A673 (cell line): ENCODE results near the gene PUS3. TPM values are rescaled to one million over a fixed set of nuclear protein-coding genes. Genes with fewer than 3 reads are reported as not detected.

Experiments used
- Bru-seq: library from RNA; stranded (reverse); fragments of 400-500 nt; gene quantifications from one replicate; lab custom pipeline; 2021; lab: Mats Ljungman, UMichigan
- BruChase-seq, 2 experiments: library from RNA; stranded (reverse); fragments of 400-500 nt; gene quantifications; one replicate each; lab custom pipeline; 2021; lab: Mats Ljungman, UMichigan
- BruUV-seq: library from RNA; stranded (reverse); fragments of 400-500 nt; replicated peaks from 2 replicates; lab custom pipeline; 2021; lab: Mats Ljungman, UMichigan
- CTCF ChIA-PET: fragments of 300-600 bp; sonication (Branson Sonifier 250); formaldehyde crosslinking; loops from one replicate; lab custom pipeline; 2022; ENCODE audit warnings: antibody characterized with exemption; lab: Charles Lee
- POLR2A ChIA-PET: fragments of 300-600 bp; sonication (Branson Sonifier 250); formaldehyde crosslinking; loops from one replicate; lab custom pipeline; 2022; ENCODE audit warnings: antibody characterized with exemption; ENCODE audit not compliant: low non-redundant PET; lab: Charles Lee
- DNase-seq: peaks from one replicate; pipeline ENCODE4 v3.0.0-alpha.2; 2015; ENCODE audit warnings: low spot score
- H3K27ac ChIP-seq: fragments of 200-600 bp; sonication (generic); 2 replicates; pipeline ENCODE4 v1.5.1; 2016; ENCODE audit warnings: mixed run types, low read depth, mild to moderate bottlenecking, mixed read lengths, antibody characterized with exemption, low read length; ENCODE audit not compliant: poor library complexity, severe bottlenecking
- H3K27me3 ChIP-seq: fragments of 200-600 bp; sonication (generic); replicated peaks from 2 replicates; pipeline ENCODE4 v1.6.1; 2017; ENCODE audit warnings: mixed run types, low read depth, mild to moderate bottlenecking, mixed read lengths, antibody characterized with exemption, low read length; ENCODE audit not compliant: insufficient read depth, poor library complexity
- H3K36me3 ChIP-seq: fragments of 200-600 bp; sonication (generic); 2 replicates; pipeline ENCODE4 v1.6.1; 2016; ENCODE audit warnings: mixed run types, mild to moderate bottlenecking, mixed read lengths, antibody characterized with exemption, low read length; ENCODE audit not compliant: insufficient read depth, poor library complexity, severe bottlenecking
- H3K4me1 ChIP-seq: fragments of 200-600 bp; sonication (generic); 2 replicates; pipeline ENCODE4 v1.6.1; 2017; ENCODE audit warnings: mixed run types, mild to moderate bottlenecking, mixed read lengths, antibody characterized with exemption, low read length; ENCODE audit not compliant: insufficient read depth, poor library complexity, severe bottlenecking
- H3K4me3 ChIP-seq: fragments of 200-600 bp; sonication (generic); 2 replicates; pipeline ENCODE4 v1.5.1; 2016; ENCODE audit warnings: low read depth, mixed run types, mild to moderate bottlenecking, mixed read lengths, low read length; ENCODE audit not compliant: poor library complexity, severe bottlenecking
- H3K9me3 ChIP-seq: fragments of 200-600 bp; sonication (generic); 2 replicates; pipeline ENCODE4 v1.6.1; 2016; ENCODE audit warnings: mixed run types, low read depth, mild to moderate bottlenecking, mixed read lengths, antibody characterized with exemption, low read length; ENCODE audit not compliant: poor library complexity, severe bottlenecking
- EZH2 ChIP-seq: fragments of 200-600 bp; sonication (generic); IDR thresholded peaks from 2 replicates; pipeline ENCODE4 v1.6.1; 2017; ENCODE audit warnings: borderline replicate concordance, low read depth, mild to moderate bottlenecking, mixed read lengths, antibody characterized with exemption, low read length; ENCODE audit not compliant: poor library complexity, severe bottlenecking
- intact Hi-C: fragments of 100-400 bp; cut with micrococcal nuclease; formaldehyde crosslinking; loops from one replicate; pipeline ENCODE4 v1.10.0; 2022; ENCODE audit not compliant: unreplicated experiment
- long read RNA-seq: library from polyadenylated mRNA; stranded (forward); transcript quantifications from one replicate; pipeline ENCODE4 v2.0.0, GENCODE V29; 2022
- total RNA-seq: library from RNA; stranded (reverse); gene quantifications from 2 replicates; pipeline ENCODE4 v1.2.3, GENCODE V29; 2021
- TF ChIP-seq, protein P1 (sequence below): fragments of 300-800, 200-600 bp; sonication (generic); conservative IDR thresholded peaks from 2 replicates; pipeline ENCODE4 v1.5.1; 2017; ENCODE audit warnings: low read depth, mild to moderate bottlenecking, antibody characterized with exemption, low read length, moderate library complexity, mixed read lengths

Gene PUS3, protein sequence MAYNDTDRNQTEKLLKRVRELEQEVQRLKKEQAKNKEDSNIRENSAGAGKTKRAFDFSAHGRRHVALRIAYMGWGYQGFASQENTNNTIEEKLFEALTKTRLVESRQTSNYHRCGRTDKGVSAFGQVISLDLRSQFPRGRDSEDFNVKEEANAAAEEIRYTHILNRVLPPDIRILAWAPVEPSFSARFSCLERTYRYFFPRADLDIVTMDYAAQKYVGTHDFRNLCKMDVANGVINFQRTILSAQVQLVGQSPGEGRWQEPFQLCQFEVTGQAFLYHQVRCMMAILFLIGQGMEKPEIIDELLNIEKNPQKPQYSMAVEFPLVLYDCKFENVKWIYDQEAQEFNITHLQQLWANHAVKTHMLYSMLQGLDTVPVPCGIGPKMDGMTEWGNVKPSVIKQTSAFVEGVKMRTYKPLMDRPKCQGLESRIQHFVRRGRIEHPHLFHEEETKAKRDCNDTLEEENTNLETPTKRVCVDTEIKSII
- total RNA-seq (18.7 and 20.9 TPM in 2 replicates), Bru-seq, nascent RNA (percentile 83 among the genes with signal in this experiment), BruChase-seq, experiment 1, labeled RNA remaining after a 2-hour chase (percentile 78 among the genes with signal in this experiment), BruChase-seq, experiment 2, labeled RNA remaining after a 6-hour chase (percentile 59 among the genes with signal in this experiment)
- long read RNA-seq, transcript PUS3-201 (4 exons, 1,843 nt) = major isoform, 17 of 29 reads
- long read RNA-seq, partial matches to known transcripts = 3 of 29 reads
- long read RNA-seq, other reads (novel, unspliced or antisense) = 5 of 29 reads

DNA sequence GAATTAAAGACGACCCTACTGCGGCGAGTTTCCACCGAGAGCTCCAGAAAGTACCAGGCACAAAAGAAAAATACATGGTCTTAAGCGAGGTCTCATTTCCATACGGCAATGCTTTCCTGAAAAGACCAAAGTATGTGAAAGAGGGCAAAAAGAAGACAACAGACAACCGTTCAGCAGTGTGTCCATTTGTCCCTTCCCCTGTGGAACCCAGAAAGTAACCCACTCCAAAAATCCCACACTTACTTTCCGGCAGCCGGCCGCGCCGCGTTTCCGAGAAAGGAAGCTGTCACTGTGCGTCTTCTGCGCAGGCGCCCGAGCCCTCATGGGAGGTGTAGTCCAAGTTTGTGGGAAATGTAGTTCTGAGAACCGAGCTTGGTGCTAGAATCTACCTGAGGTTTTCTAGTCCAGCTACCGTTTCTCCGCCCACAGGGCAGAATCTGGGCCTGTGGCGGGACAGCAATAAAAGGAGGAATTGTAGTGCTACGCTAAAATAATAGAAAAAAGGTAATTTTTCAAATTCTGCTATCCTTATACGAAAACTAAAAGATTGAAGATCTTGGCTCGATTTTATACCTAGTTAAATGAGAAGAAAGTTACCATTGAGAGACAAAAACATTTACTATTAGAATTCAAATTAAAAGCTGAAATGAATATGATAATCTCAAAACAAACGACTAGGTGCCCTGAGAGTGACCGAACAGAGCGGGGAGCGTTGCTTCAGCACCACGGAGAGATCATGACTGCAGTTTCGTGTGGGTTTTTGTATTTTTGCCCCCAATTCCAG lies at the start of gene PUS3:
PUS3 (minus strand) TSS at position 280 of the 784 bp plus-strand sequence. CDS start 6,922 bp downstream, outside the sequence.
- TF ChIP-seq, protein P1, sequence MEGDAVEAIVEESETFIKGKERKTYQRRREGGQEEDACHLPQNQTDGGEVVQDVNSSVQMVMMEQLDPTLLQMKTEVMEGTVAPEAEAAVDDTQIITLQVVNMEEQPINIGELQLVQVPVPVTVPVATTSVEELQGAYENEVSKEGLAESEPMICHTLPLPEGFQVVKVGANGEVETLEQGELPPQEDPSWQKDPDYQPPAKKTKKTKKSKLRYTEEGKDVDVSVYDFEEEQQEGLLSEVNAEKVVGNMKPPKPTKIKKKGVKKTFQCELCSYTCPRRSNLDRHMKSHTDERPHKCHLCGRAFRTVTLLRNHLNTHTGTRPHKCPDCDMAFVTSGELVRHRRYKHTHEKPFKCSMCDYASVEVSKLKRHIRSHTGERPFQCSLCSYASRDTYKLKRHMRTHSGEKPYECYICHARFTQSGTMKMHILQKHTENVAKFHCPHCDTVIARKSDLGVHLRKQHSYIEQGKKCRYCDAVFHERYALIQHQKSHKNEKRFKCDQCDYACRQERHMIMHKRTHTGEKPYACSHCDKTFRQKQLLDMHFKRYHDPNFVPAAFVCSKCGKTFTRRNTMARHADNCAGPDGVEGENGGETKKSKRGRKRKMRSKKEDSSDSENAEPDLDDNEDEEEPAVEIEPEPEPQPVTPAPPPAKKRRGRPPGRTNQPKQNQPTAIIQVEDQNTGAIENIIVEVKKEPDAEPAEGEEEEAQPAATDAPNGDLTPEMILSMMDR = no peak
- no peak for TF ChIP-seq EZH2
- intact Hi-C loops = no loop called here
- H3K27me3 ChIP-seq = peaks cover 24% of the 10 kb centered on the region
- CTCF ChIA-PET = no interaction called here
- DNase-seq = peak; percentile 94
- no peaks in the 10 kb centered on the region for H3K9me3 ChIP-seq
- H3K4me1 ChIP-seq = peaks cover 18% of the 10 kb centered on the region
- BruUV-seq = no TSS peak
- peaks cover 15% of the 10 kb centered on the region for H3K36me3 ChIP-seq
- POLR2A ChIA-PET = interaction anchor here (1.2 kb wide), 1 partner anchor 15 kb away, joined by 7 read pairs; no protein-coding TSS in a partner anchor
- H3K4me3 ChIP-seq = peak within 1 kb of the TSS; percentile 59
- H3K27ac ChIP-seq = peak within 1 kb of the TSS; percentile 32

DNA sequence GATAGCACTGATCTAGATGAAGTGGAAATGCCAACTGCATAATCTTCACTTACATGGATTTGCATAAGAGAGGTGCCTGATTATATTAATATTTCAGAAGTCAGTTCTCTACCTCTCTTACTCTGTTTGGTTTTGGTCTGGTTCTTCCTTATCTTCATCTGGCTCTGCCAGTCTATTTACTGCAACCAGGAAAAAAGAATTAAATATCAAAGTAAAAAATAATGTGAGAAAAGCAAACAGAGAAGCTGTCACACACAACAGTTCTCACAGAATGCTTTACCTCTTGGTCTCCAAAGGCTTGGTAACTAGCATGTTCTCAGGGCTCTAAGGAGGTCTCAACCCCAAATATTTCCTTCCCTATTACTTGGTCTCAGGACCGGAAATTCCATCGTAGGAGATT lies 49.6 kb upstream of the PUS3 start:
- ChIA-PET POLR2A (no interaction called here), CTCF (no interaction called here)

More for the DNA sequence above, 49.6 kb upstream of the PUS3 start:
- Histone ChIP-seq H3K27ac (no peak overlapping the region), H3K36me3 (no peaks in the 10 kb centered on the region), H3K9me3 (no peaks in the 10 kb centered on the region), H3K4me3 (no peak overlapping the region), H3K4me1 (no peaks in the 10 kb centered on the region), H3K27me3 (no peaks in the 10 kb centered on the region)
- no peak for DNase-seq
- no TSS peak for BruUV-seq
- intact Hi-C loops = no loop called here
- TF ChIP-seq, protein P1 = no peak
- TF ChIP-seq EZH2 = no peak
